ENCODE data around the gene IDE.

- TF ChIP-seq PATZ1 (CRISPR knock-in tag; IDR thresholded peaks at IDR 0.05; ENCODE audit: borderline replicate concordance) (no peak), ARNTL (CRISPR knock-in tag; IDR thresholded peaks at IDR 0.05; ENCODE audit: borderline replicate concordance, low read depth) (no peak), ZNF8 (CRISPR knock-in tag; IDR thresholded peaks at IDR 0.05) (no peak), TCF4 (CRISPR knock-in tag; IDR thresholded peaks at IDR 0.05; ENCODE audit: borderline replicate concordance) (no peak), ZFP3 (CRISPR knock-in tag; IDR thresholded peaks at IDR 0.05) (no peak), ZFP30 (CRISPR knock-in tag; IDR thresholded peaks at IDR 0.05) (no peak), ZNF70 (CRISPR knock-in tag; IDR thresholded peaks at IDR 0.05) (no peak), TSHZ2 (CRISPR knock-in tag; IDR thresholded peaks at IDR 0.05) (no peak), SNAI2 (CRISPR knock-in tag; IDR thresholded peaks at IDR 0.05) (no peak)
Observed at GRCh38 chr10:92419740-92420545, 153.9 kb downstream of the IDE start.

All from SK-N-SH treated with all-trans-retinoic acid at 6 μM for 48 hours (cell line).